Fibroblast of lung (primary cell): Measurements from ENCODE around the gene DNAH8. TPM values are rescaled to one million over a fixed set of nuclear protein-coding genes. Genes with fewer than 3 reads are reported as not detected.

Experiments
- DNase-seq, 2 donors: peaks; one replicate each; pipeline versions ENCODE4 v3.0.0 to v3.0.0-alpha.2; 2010; ENCODE audit warnings: low read depth in 2 of 2
- H2AFZ ChIP-seq: 2 replicates; pipeline ENCODE4 v1.5.1; 2012; ENCODE audit warnings: low read length, control low read depth, inconsistent platforms
- H3K27ac ChIP-seq: 2 replicates; pipeline ENCODE4 v1.5.1; 2011; ENCODE audit warnings: low read length, control low read depth; ENCODE audit not compliant: insufficient read depth
- H3K27me3 ChIP-seq: 2 replicates; pipeline ENCODE4 v1.5.1; 2011; ENCODE audit warnings: mild to moderate bottlenecking, low read length; ENCODE audit not compliant: control insufficient read depth, insufficient read depth
- H3K36me3 ChIP-seq: 2 replicates; pipeline ENCODE4 v1.5.1; 2011; ENCODE audit warnings: low read length; ENCODE audit not compliant: control insufficient read depth, insufficient read depth
- H3K4me1 ChIP-seq: 2 replicates; pipeline ENCODE4 v1.5.1; 2011; ENCODE audit warnings: low read length; ENCODE audit not compliant: control insufficient read depth, insufficient read depth; ENCODE audit errors: extremely low read depth
- H3K4me2 ChIP-seq: 2 replicates; pipeline ENCODE4 v1.5.1; 2011; ENCODE audit warnings: low read length, control low read depth; ENCODE audit not compliant: insufficient read depth; ENCODE audit errors: extremely low read depth
- H3K4me3 ChIP-seq, 4 experiments: fragments of 200-600 bp in 1 of 4; sonication (generic) in 1 of 4; replicated peaks in 1 of 4; 2 replicates each; pipeline ENCODE4 v1.5.1; 2011 to 2016; ENCODE audit warnings: low read length in 4 of 4, low read depth in 3 of 4, mild to moderate bottlenecking in 3 of 4, control low read depth in 2 of 4, inconsistent platforms in 1 of 4, mixed read lengths in 1 of 4; ENCODE audit not compliant: insufficient read depth in 1 of 4; ENCODE audit errors: control extremely low read depth in 1 of 4
- H3K79me2 ChIP-seq: 2 replicates; pipeline ENCODE4 v1.5.1; 2012; ENCODE audit warnings: mild to moderate bottlenecking, low read length, inconsistent platforms; ENCODE audit not compliant: control insufficient read depth, insufficient read depth
- H3K9ac ChIP-seq: 2 replicates; pipeline ENCODE4 v1.5.1; 2011; ENCODE audit warnings: mild to moderate bottlenecking, low read length, control low read depth; ENCODE audit not compliant: insufficient read depth
- H3K9me3 ChIP-seq: 2 replicates; pipeline ENCODE4 v1.5.1; 2012; ENCODE audit warnings: low read depth, low read length; ENCODE audit not compliant: control insufficient read depth, insufficient read depth
- H4K20me1 ChIP-seq: 2 replicates; pipeline ENCODE4 v1.5.1; 2011; ENCODE audit warnings: low read length; ENCODE audit not compliant: control insufficient read depth, insufficient read depth; ENCODE audit errors: extremely low read depth
- EZH2 ChIP-seq: IDR thresholded peaks from 2 replicates; pipeline ENCODE4 v1.5.1; 2012; ENCODE audit warnings: low read length, control low read depth, mild to moderate bottlenecking; ENCODE audit errors: missing control alignments
- polyA plus RNA-seq, 2 donors: library from polyadenylated mRNA; depleted of rRNA in 1 of 2; stranded (reverse) in 1 of 2; unstranded in 1 of 2; fragments of >200 nt; gene quantifications; 2 replicates each; pipeline ENCODE4 v1.2.1, GENCODE V29; 2011 to 2012; ENCODE audit warnings: missing spikeins in 1 of 2
- total RNA-seq: library from RNA; depleted of rRNA; stranded (reverse); fragments of >200 nt; gene quantifications from 2 replicates; pipeline ENCODE4 v1.2.1, GENCODE V29; 2014
- TF ChIP-seq, protein P1 (sequence below), 2 donors: IDR thresholded peaks in 1 of 2; conservative IDR thresholded peaks in 1 of 2; 1 replicate in 1 of 2; 2 replicates in 1 of 2; pipeline ENCODE4 v1.5.1; 2011 to 2012; ENCODE audit warnings: low read length in 2 of 2, control low read depth in 1 of 2, inconsistent platforms in 1 of 2, low read depth in 1 of 2, mild to moderate bottlenecking in 1 of 2

The DNAH8 gene
- total and polyA plus RNA-seq, 2 donors (not counting 1 experiment from before 2014, with no cell fraction given), result under 0.01 TPM; not detected in 1

DNA sequence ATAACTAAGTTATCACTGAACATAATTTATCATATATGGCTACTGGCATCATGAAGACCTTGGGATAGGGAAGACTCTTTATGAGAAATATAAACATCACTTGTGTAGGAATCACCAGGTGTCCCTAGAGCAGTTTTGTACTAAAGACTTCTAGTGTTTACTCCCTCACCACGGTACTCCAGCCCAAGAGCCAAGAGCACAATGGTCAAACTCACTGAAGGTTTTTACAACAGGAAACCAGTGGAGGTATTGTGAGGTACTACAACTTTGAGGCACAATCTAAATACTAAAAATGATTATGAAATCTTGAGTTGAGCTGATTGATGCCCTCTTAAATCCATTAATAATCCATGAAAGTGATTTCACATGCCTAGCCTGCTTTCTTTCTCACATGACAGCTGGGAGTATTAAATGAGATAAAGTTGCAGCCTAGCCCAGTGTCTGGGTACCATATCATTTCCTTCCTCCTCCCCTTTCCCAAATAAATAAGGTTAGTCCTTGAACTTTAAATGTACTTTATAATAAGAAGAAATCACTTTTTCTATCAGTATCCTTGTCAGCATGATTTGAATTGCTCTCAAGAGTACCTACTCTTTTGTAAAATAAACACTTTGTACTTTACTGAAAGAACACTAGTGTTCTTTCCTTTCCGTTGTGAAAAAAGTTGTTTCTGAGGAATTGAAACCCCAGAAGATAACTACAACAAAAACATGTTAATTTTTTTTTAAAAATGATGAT is 38.7 kb upstream of the DNAH8 start:
- H4K20me1 ChIP-seq, result no peaks in the 10 kb centered on the region
- H3K27me3 ChIP-seq, result no peaks in the 10 kb centered on the region
- no peak overlapping the region for H2AFZ ChIP-seq
- H3K9me3 ChIP-seq, result no peaks in the 10 kb centered on the region
- no peak for TF ChIP-seq EZH2
- TF ChIP-seq, protein P1, sequence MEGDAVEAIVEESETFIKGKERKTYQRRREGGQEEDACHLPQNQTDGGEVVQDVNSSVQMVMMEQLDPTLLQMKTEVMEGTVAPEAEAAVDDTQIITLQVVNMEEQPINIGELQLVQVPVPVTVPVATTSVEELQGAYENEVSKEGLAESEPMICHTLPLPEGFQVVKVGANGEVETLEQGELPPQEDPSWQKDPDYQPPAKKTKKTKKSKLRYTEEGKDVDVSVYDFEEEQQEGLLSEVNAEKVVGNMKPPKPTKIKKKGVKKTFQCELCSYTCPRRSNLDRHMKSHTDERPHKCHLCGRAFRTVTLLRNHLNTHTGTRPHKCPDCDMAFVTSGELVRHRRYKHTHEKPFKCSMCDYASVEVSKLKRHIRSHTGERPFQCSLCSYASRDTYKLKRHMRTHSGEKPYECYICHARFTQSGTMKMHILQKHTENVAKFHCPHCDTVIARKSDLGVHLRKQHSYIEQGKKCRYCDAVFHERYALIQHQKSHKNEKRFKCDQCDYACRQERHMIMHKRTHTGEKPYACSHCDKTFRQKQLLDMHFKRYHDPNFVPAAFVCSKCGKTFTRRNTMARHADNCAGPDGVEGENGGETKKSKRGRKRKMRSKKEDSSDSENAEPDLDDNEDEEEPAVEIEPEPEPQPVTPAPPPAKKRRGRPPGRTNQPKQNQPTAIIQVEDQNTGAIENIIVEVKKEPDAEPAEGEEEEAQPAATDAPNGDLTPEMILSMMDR (conservative IDR thresholded peaks at IDR 0.05 in 1 of 2, IDR thresholded peaks at IDR 0.05 in 1 of 2; ENCODE audit: low read depth in 1 of 2, low read length in 2 of 2), result no peak
- no peaks in the 10 kb centered on the region for H3K4me1 ChIP-seq
- no peak for DNase-seq
- H3K79me2 ChIP-seq, result no peaks in the 10 kb centered on the region
- no peak overlapping the region for H3K4me3 ChIP-seq
- no peaks in the 10 kb centered on the region for H3K36me3 ChIP-seq
- no peak overlapping the region for H3K9ac ChIP-seq
- no peak overlapping the region for H3K27ac ChIP-seq
- no peak overlapping the region for H3K4me2 ChIP-seq

DNA sequence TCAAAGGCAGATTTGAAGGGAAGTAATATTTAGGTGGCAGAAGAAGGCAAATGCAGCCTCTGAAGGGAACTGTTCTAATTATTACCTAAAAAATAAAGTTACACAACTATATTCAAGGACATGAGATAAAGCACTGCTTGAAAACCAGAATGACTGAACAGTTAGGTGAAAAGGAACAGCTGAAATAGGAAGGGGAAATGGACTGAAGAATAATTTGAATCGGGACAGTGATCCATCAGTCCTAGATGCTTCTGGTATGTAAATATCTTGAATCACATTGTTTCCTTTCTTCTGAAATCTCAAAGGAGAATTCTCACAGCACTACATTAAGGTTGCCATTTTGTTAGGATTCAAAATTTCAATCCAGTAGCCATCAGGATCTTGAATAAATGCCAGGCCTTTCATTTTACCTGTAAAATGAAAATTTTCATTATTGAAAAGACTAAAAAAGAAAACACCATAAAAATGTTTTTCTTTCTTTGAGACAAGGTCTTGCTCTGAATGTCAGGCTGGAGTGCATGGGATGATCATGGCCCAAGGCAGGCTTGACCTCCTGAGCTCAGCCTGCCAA is 38.1 kb upstream of the DNAH8 start:
- no peaks in the 10 kb centered on the region for H3K4me1 ChIP-seq
- H3K79me2 ChIP-seq, result no peaks in the 10 kb centered on the region
- no peak for DNase-seq
- H2AFZ ChIP-seq, result no peak overlapping the region
- H3K9ac ChIP-seq, result no peak overlapping the region
- H3K27me3 ChIP-seq, result no peaks in the 10 kb centered on the region
- no peak for TF ChIP-seq EZH2
- TF ChIP-seq, protein P1 (conservative IDR thresholded peaks at IDR 0.05 in 1 of 2, IDR thresholded peaks at IDR 0.05 in 1 of 2; ENCODE audit: low read depth in 1 of 2, low read length in 2 of 2), result no peak
- no peaks in the 10 kb centered on the region for H3K9me3 ChIP-seq
- no peak overlapping the region for H3K4me2 ChIP-seq
- no peaks in the 10 kb centered on the region for H4K20me1 ChIP-seq
- no peaks in the 10 kb centered on the region for H3K36me3 ChIP-seq
- H3K27ac ChIP-seq, result no peak overlapping the region
- H3K4me3 ChIP-seq, result no peak overlapping the region

DNA sequence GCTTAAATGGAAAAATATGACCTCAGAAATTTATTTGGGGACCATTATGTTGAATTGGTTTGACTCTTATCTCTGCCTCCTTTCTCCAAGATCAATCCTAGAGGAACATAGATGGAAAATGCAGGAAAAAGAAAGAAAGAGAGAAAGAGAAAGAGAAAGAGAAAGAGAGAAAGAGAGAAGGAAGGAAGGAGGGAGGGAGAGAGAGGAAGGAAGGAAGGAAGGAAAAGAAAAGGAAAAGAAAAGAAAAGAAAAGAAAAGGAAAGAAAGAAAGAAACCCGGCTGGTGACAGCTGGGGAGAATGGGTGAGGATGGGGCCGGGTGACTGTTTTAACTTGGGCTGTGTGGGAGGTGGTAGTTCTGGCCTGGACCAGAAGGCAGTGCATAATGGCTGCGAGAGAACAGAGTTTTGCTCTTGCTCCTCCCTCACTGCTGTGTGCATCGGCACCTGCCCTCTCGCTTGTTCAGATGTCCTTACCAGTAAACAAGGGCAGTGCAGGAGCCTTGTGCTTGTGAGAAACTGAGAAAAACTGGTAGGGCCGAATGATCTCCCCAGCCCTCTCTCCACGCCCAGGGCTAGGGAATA is 36.8 kb upstream of the DNAH8 start:
- Histone ChIP-seq H3K4me3 (no peak overlapping the region), H2AFZ (no peak overlapping the region), H3K79me2 (no peaks in the 10 kb centered on the region), H4K20me1 (no peaks in the 10 kb centered on the region), H3K36me3 (no peaks in the 10 kb centered on the region), H3K4me1 (no peaks in the 10 kb centered on the region), H3K9ac (no peak overlapping the region), H3K27me3 (no peaks in the 10 kb centered on the region), H3K27ac (no peak overlapping the region), H3K9me3 (no peaks in the 10 kb centered on the region), H3K4me2 (no peak overlapping the region)
- TF ChIP-seq, protein P1 (conservative IDR thresholded peaks at IDR 0.05 in 1 of 2, IDR thresholded peaks at IDR 0.05 in 1 of 2; ENCODE audit: low read depth in 1 of 2, low read length in 2 of 2), result no peak
- no peak for TF ChIP-seq EZH2
- no peak for DNase-seq
